ENCODE measurements around the gene GTF2B.

DNA sequence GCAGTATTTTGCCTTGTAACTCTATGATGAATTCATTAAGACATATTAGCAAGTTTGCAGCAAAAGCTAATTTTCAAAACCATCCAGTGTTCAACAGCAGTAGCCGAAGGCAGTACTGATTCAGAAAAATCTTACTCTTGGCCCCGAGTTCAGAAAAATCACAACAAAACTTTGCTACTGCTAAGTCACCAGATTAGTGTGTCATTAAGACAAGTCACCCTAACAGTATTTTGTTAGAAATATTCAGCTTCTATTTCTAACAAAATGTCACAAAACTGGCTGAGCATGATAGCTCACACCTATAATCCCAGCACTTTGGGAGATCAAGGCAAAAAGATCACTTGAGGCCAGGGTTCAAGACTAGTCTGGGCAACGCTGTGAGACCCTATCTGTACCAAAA, 8.2 kb downstream of the GTF2B start:
- TF ChIP-seq CTCF (conservative IDR thresholded peaks at IDR 0.05): no peak
- TF ChIP-seq ZFX (IDR thresholded peaks at IDR 0.05): no peak
